Lower leg skin (tissue), 4 donors: ENCODE measurements around the gene UTY. TPM values are rescaled to one million over a fixed set of nuclear protein-coding genes. Genes with fewer than 3 reads are reported as not detected.

Source experiments
- DNase-seq, 2 donors: peaks; one replicate each; pipeline ENCODE4 v3.0.0-alpha.2; 2019; ENCODE audit warnings: low spot score in 2 of 2
- H3K4me3 ChIP-seq: fragments of 200-600 bp; sonication (generic); 2 replicates; pipeline ENCODE4 v1.5.1; 2017; ENCODE audit warnings: mild to moderate bottlenecking, low read depth; ENCODE audit not compliant: poor library complexity, severe bottlenecking
- POLR2A ChIP-seq, 2 donors: fragments of 450-650 bp; IDR thresholded peaks; one replicate each; pipeline ENCODE4 v1.6.1; 2016 to 2017; ENCODE audit warnings: antibody characterized with exemption in 2 of 2, mild to moderate bottlenecking in 1 of 2, moderate library complexity in 1 of 2
- WGBS, 2 donors: methylation state at CpG; one replicate each; pipeline ENCODE4 v1.1.5; 2018; 5-methylcytosine and 5-hydroxymethylcytosine counted together
- intact Hi-C: fragments of 100-400 bp; cut with DNase I; formaldehyde crosslinking; loops from one replicate; pipeline ENCODE4 v1.15.0; 2023; ENCODE audit warnings: low total_unique reads
- total RNA-seq, 4 donors: library from RNA; depleted of rRNA; stranded (reverse); fragments of >200 nt; gene quantifications; one replicate each; pipeline ENCODE4 v1.1.0, GENCODE V29; 2016
- TF ChIP-seq, protein P1 (sequence below), 3 donors: fragments of 450-650 bp; IDR thresholded peaks; one replicate each; pipeline ENCODE4 v1.5.1; 2016; ENCODE audit warnings: antibody characterized with exemption in 3 of 3, mild to moderate bottlenecking in 3 of 3, moderate library complexity in 2 of 3

The UTY gene
- total RNA-seq, 4 donors from 2014 or later, result 0.21 to 26.3 (median 24.4) TPM; not detected in 1

DNA sequence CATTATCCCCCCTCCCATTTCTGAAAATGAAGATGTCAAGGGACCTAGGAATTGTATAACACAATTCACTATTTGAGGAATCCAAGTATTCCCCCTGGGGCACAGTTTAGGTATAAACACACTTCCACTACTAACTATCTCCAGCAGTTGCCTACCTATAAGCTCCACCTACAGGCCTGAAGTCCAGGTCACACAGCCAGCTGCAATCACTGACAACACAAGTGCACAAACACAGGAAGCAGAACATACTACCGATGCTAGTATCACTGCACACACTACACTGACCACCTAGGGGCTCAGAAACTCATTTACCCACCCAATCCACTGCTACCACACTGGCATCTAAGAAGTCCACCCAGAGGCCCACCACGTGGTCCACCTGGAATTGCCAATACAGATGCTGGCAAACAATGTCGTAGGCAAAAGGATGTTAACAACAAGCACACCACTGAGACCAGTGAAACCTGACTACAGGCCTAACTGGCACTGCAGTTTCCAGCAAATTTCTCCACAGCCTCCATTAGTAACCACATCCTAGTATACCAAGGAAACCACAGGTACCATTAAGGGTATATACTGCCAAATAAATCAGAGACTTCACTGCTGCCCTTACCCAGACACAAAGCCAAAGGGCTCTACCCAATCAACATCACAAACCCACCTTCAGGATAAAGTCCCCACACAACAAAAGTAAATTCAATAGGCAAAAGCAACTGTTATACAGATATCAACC, 47.4 kb downstream of the UTY start:
- TF ChIP-seq, protein P1, sequence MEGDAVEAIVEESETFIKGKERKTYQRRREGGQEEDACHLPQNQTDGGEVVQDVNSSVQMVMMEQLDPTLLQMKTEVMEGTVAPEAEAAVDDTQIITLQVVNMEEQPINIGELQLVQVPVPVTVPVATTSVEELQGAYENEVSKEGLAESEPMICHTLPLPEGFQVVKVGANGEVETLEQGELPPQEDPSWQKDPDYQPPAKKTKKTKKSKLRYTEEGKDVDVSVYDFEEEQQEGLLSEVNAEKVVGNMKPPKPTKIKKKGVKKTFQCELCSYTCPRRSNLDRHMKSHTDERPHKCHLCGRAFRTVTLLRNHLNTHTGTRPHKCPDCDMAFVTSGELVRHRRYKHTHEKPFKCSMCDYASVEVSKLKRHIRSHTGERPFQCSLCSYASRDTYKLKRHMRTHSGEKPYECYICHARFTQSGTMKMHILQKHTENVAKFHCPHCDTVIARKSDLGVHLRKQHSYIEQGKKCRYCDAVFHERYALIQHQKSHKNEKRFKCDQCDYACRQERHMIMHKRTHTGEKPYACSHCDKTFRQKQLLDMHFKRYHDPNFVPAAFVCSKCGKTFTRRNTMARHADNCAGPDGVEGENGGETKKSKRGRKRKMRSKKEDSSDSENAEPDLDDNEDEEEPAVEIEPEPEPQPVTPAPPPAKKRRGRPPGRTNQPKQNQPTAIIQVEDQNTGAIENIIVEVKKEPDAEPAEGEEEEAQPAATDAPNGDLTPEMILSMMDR (IDR thresholded peaks at IDR 0.05), result no peak
- TF ChIP-seq POLR2A (IDR thresholded peaks at IDR 0.05), result no peak
- 96% methylated on average over 3 of the region's 3 CpGs; no CpG with 5 or more reads in 1 of the 2 donors for WGBS, 2 donors

DNA sequence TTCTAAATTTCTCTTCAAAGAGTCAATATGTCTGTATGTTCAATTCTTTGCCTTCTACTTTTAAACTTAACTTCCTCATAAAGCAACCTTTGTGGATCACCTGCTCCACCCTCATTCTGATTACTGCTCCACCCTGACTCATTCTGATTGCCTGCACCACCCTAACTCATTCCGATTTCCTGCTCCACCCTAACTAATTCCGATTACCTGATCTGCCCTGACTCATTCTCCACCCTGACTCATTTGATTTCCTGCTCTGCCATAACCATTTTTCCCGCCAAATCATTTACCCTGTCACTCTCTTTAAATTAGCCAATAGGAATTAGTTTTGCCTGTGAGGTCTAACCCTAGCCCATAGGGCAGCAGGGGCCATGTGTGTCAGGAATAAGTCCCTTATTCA, 50.3 kb downstream of the UTY start:
- WGBS, 2 donors, result 94% methylated on average over 3 of the region's 3 CpGs; no CpG with 5 or more reads in 1 of the 2 donors
- TF ChIP-seq POLR2A (IDR thresholded peaks at IDR 0.05), result no peak
- TF ChIP-seq, protein P1 (IDR thresholded peaks at IDR 0.05), result no peak
- intact Hi-C loops, result no loop called here
- H3K4me3 ChIP-seq, result no peak overlapping the region
- no peak for DNase-seq

More for the DNA sequence above, 47.4 kb downstream of the UTY start:
- no peak overlapping the region for H3K4me3 ChIP-seq
- DNase-seq, result no peak
- intact Hi-C loops, result no loop called here

DNA sequence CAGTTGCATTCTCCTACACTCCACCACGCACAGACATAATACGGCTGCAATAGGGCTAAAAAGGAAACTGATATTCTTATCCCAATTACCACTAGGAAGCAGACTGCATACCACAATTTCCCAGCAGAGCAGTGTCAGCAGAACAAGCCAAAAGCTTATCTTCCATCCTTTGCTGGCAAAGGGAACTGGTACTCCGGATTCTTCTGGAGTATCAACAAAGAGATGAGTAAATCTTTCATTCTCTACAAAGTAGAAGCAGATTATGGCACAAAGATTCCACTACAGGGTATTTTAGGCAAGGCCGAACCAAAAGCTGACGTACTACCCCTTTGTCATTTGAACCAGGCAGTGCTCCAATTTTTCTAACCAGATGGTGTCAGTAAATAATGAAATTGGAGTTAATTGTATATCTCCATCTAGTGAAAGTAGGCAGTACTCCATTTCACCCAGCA, 56.5 kb downstream of the UTY start:
- no peak for TF ChIP-seq POLR2A (IDR thresholded peaks at IDR 0.05)
- TF ChIP-seq, protein P1 (IDR thresholded peaks at IDR 0.05), result no peak
- H3K4me3 ChIP-seq, result no peak overlapping the region
- WGBS, 2 donors, result 42% methylated on average over 5 of the region's 5 CpGs; no CpG with 5 or more reads in 1 of the 2 donors
- intact Hi-C loops, result no loop called here
- no peak for DNase-seq

DNA sequence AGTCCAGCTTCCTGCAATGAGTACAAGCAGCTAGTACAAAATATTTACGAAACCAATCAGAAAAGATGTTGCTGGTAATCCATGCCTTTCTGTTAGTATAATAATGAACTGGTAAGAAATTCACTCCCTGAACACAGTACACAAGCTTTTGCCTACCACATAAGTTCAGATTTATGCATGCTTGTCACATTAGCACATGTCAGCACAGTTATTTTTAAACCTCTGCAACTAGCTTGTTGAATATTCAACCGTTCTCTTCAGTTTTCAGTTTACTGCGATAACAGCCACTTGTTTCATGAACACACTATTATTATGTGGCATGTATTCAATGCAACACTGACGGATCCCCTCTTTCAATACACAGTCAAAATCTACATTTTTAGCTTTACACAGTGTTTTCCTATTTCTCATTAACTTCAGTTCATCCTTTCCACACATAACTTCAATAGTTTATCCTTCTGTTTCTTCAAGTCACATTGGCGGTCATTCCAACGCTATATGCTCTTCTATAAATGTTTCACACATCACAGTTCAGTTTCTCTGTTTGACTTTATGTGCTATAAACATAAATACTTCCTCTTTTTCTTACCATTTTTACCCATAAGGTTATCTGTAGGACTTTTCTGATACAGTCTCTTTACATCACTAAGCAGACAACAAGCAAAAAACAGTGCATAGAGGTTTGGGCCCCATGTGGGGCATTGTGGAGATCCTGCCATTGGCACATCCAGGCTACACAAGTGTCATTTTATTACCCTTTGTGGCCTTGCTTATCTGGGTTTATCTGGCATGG, 62.8 kb downstream of the UTY start:
- DNase-seq, result no peak
- intact Hi-C loops, result no loop called here
- TF ChIP-seq, protein P1 (IDR thresholded peaks at IDR 0.05), result no peak
- no peak for TF ChIP-seq POLR2A (IDR thresholded peaks at IDR 0.05)
- 79% methylated on average over 6 of the region's 6 CpGs; no CpG with 5 or more reads in 1 of the 2 donors for WGBS, 2 donors
- H3K4me3 ChIP-seq, result no peak overlapping the region

DNA sequence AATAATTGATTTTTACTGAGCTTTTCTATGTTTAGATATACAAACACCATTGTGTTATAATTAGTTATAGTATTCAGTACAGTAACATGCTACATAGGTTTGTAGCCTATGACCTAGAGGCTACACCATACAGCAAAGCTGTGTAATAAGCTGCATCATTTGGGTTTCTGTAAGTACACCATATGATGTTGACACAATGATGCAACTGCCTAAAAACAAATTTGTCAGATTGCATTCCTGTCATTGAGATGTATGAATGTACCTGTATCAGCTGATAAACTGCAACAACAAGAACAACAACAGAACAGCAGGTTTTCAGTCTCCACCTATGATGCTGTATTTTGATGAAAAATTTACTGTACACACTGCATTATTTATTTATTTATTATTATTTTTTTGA, 64.3 kb downstream of the UTY start:
- no peak for DNase-seq
- TF ChIP-seq POLR2A (IDR thresholded peaks at IDR 0.05), result no peak
- TF ChIP-seq, protein P1 (IDR thresholded peaks at IDR 0.05), result no peak
- no peak overlapping the region for H3K4me3 ChIP-seq
- intact Hi-C loops, result no loop called here
